Tibial nerve (tissue), 3 donors: Measurements from ENCODE around the gene CES5A.

ENCODE experiments used
- CTCF ChIP-seq, 5 experiments: fragments of 200-600 bp in 3 of 5; fragments of 450-650 bp in 2 of 5; sonication (generic) in 3 of 5; IDR thresholded peaks; one replicate each; pipeline ENCODE4 v1.5.1; 2016 to 2019; ENCODE audit warnings: antibody characterized with exemption in 5 of 5, mild to moderate bottlenecking in 3 of 5, moderate library complexity in 2 of 5
- POLR2A ChIP-seq, 2 donors: fragments of 450-650 bp; IDR thresholded peaks; one replicate each; pipeline ENCODE4 v1.6.1; 2017; ENCODE audit warnings: antibody characterized with exemption in 2 of 2, mild to moderate bottlenecking in 2 of 2, moderate library complexity in 2 of 2

GRCh38 chr16:55892821-55893220, 17.6 kb upstream of the CES5A start:
- TF ChIP-seq CTCF (IDR thresholded peaks at IDR 0.05) = no peak
- TF ChIP-seq POLR2A (IDR thresholded peaks at IDR 0.05) = no peak
